Mesothelial cell of epicardium (in vitro differentiated cells): ENCODE results near the gene SLC25A22. TPM values are rescaled to one million over a fixed set of nuclear protein-coding genes. Genes with fewer than 3 reads are reported as not detected.

Source experiments
- DNase-seq, 2 experiments: peaks; one replicate each; pipeline ENCODE4 v3.0.0; 2021; ENCODE audit warnings: low spot score in 2 of 2; ENCODE audit not compliant: unreplicated experiment in 2 of 2
- H3K27ac Mint-ChIP-seq: 2 replicates; pipeline ENCODE4 v1.8.0; 2021; ENCODE audit warnings: mixed read lengths
- H3K27me3 Mint-ChIP-seq: 2 replicates; pipeline ENCODE4 v1.8.0; 2021; ENCODE audit warnings: low read depth, mixed read lengths
- H3K36me3 Mint-ChIP-seq: 2 replicates; pipeline ENCODE4 v1.8.0; 2021; ENCODE audit warnings: mixed read lengths
- H3K4me1 Mint-ChIP-seq: 2 replicates; pipeline ENCODE4 v1.8.0; 2021; ENCODE audit warnings: mixed read lengths
- H3K4me3 Mint-ChIP-seq: 2 replicates; pipeline ENCODE4 v1.8.0; 2021; ENCODE audit warnings: mild to moderate bottlenecking, moderate library complexity, mixed read lengths
- H3K9me3 Mint-ChIP-seq: 2 replicates; pipeline ENCODE4 v1.8.0; 2021; ENCODE audit warnings: mixed read lengths
- total RNA-seq: library from RNA; stranded (reverse); gene quantifications from 3 replicates; pipeline ENCODE4 v1.2.1, GENCODE V29; 2021
- TF ChIP-seq, protein P1 (sequence below): fragments of 200-600 bp; sonication (generic); IDR thresholded peaks from one replicate; pipeline ENCODE4 v1.5.0; 2021; ENCODE audit warnings: antibody characterized with exemption; ENCODE audit not compliant: unreplicated experiment

The SLC25A22 gene
- total RNA-seq, 1 donor from 2014 or later, result 34.3 TPM

DNA sequence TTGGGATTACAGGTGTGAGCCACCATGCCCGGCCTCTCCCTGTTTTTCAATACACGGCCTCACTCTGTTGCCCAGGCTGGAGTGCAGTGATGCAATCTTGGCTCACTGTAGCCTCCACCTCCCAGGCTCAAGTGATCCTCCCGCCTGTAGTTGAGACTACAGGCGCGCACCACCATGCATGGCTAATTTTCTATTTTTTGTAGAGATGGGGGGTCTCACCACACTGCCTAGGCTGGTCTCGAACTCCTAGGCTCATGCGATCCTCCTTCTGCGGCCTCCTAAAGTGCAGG, 32.3 kb downstream of the SLC25A22 start:
- DNase-seq, result no peak
- H3K27me3 Mint-ChIP-seq, result no peaks in the 10 kb centered on the region
- H3K9me3 Mint-ChIP-seq, result no peaks in the 10 kb centered on the region
- TF ChIP-seq, protein P1, sequence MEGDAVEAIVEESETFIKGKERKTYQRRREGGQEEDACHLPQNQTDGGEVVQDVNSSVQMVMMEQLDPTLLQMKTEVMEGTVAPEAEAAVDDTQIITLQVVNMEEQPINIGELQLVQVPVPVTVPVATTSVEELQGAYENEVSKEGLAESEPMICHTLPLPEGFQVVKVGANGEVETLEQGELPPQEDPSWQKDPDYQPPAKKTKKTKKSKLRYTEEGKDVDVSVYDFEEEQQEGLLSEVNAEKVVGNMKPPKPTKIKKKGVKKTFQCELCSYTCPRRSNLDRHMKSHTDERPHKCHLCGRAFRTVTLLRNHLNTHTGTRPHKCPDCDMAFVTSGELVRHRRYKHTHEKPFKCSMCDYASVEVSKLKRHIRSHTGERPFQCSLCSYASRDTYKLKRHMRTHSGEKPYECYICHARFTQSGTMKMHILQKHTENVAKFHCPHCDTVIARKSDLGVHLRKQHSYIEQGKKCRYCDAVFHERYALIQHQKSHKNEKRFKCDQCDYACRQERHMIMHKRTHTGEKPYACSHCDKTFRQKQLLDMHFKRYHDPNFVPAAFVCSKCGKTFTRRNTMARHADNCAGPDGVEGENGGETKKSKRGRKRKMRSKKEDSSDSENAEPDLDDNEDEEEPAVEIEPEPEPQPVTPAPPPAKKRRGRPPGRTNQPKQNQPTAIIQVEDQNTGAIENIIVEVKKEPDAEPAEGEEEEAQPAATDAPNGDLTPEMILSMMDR, result no peak
- H3K27ac Mint-ChIP-seq, result no peak overlapping the region
- no peaks in the 10 kb centered on the region for H3K4me1 Mint-ChIP-seq
- no peak overlapping the region for H3K4me3 Mint-ChIP-seq
- peaks cover 21% of the 10 kb centered on the region for H3K36me3 Mint-ChIP-seq

DNA sequence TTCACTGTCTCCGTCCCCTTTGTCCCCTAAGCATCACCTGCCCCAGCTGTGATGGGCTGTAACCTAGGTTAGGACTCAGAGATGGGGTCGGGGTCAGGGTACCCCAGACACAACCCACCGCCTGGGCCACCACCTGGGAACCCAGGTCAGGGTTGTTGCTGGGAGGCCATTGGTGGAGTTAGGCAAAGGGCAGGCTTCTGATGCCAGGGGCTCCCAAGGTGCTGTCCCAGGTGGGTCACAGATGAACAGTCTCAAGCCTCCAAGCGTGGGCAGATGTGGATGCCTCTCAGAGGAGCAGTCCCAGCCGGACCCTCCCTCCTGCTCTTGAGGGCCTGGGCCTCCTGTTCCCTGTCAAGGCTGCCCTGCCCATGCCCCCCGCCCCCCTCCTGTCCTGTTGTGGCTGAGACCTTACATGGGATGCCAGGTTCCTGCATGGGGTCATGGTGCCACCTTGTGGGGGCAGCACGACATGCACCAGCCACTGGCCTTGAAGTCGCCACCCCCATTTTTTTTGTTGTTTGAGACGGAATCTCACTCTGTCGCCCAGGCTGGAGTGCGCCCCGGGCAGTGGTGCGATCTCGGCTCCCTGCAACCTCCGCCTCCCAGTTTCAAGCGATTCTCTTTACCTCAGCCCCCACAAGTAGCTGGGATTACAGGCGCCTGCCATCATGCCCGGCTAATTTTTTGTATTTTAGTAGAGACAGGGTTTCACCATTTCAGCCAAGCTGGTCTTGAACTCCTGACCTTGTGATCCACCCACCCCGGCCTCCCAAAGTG, 32.9 kb downstream of the SLC25A22 start:
- no peaks in the 10 kb centered on the region for H3K9me3 Mint-ChIP-seq
- no peak overlapping the region for H3K4me3 Mint-ChIP-seq
- DNase-seq, result no peak
- H3K36me3 Mint-ChIP-seq, result peaks cover 21% of the 10 kb centered on the region
- H3K27ac Mint-ChIP-seq, result no peak overlapping the region
- TF ChIP-seq, protein P1, result peak; percentile 40
- no peaks in the 10 kb centered on the region for H3K27me3 Mint-ChIP-seq
- H3K4me1 Mint-ChIP-seq, result no peaks in the 10 kb centered on the region

DNA sequence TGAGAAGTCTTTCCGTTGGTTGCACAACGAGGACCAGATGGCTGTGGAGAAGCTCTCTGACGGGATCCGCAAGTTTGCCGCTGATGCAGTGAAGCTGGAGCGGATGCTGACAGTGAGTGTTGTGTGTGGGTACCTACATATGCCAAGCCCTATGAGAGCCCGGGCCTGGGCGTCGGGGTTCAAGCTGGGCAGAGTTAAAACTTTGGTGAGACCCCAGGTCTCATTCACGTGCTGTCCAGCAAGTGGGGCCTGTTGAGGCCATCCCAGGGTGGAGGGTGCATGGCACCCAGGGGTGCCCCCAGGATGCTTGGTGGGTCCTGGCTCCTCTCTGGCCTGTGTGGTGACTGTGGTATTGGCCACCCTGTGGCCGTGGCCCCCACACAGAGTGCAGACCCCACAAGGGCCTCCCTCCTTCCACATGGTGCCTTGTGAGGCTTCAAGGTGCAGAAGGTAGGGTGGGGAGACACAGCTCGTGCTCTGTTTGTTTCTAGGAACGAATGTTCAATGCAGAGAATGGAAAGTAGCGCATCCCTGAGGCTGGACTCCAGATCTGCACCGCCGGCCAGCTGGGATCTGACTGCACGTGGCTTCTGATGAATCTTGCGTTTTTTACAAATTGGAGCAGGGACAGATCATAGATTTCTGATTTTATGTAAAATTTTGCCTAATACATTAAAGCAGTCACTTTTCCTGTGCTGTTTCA, 33.6 kb downstream of the SLC25A22 start:
- Mint-ChIP-seq H3K36me3 (peaks cover 23% of the 10 kb centered on the region), H3K27ac (peak overlapping the region; percentile 52), H3K4me3 (no peak overlapping the region)

DNA sequence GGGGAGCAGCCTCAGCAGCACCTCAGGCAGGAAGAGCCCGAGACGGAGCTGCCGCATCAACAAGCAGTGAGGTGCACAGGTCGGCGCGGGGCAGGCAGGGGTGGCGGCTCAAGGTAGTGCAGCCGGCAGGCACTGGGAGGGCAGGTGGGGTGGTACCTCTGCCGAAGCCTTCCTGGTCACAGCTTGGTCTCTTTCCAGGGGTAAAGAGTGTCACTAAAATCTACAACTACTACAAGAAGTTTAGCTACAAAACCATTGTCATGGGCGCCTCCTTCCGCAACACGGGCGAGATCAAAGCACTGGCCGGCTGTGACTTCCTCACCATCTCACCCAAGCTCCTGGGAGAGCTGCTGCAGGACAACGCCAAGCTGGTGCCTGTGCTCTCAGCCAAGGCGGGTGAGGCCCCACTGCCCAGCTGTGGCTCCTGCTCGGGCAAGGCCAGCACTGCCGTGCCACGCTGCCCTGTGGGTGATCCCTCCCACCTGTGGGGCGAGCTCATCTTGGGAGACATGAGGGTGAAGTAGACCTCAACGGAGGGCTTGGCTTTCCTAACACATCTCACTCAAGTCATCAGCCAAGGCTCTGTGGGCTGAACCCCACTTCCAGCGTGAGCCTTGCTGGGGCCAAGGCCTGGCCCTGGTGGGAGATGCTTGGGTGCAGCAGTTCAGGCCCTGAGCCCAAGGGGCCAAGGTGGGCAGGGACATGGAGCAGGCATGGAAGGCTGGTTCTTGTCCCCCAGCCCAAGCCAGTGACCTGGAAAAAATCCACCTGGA, 34.3 kb downstream of the SLC25A22 start:
- Mint-ChIP-seq H3K27me3 (no peaks in the 10 kb centered on the region), H3K27ac (no peak overlapping the region), H3K4me3 (no peak overlapping the region), H3K9me3 (no peaks in the 10 kb centered on the region), H3K36me3 (peaks cover 23% of the 10 kb centered on the region), H3K4me1 (no peaks in the 10 kb centered on the region)
- TF ChIP-seq, protein P1, result no peak
- no peak for DNase-seq

More for the DNA sequence above, 33.6 kb downstream of the SLC25A22 start:
- DNase-seq, result no peak
- H3K9me3 Mint-ChIP-seq, result no peaks in the 10 kb centered on the region
- TF ChIP-seq, protein P1, result no peak
- H3K27me3 Mint-ChIP-seq, result no peaks in the 10 kb centered on the region
- no peaks in the 10 kb centered on the region for H3K4me1 Mint-ChIP-seq

DNA sequence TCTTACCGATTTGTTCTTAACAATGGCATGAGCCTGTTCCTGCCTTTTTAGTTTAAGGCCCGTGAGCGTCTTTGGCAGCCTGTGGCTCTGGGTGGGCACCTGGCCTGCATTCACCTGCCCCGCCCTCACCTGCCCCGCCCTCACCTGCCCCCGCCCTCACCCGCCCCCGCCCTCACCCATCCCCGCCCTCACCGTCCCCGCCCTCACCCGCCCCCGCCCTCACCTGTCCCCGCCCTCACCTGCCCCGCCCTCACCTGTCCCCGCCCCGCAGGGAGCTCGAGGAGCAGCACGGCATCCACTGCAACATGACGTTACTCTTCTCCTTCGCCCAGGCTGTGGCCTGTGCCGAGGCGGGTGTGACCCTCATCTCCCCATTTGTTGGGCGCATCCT, 35.0 kb downstream of the SLC25A22 start:
- no peaks in the 10 kb centered on the region for H3K27me3 Mint-ChIP-seq
- no peak overlapping the region for H3K27ac Mint-ChIP-seq

More for the DNA sequence above, 35.0 kb downstream of the SLC25A22 start:
- Mint-ChIP-seq H3K4me1 (no peaks in the 10 kb centered on the region), H3K4me3 (no peak overlapping the region), H3K36me3 (peaks cover 23% of the 10 kb centered on the region), H3K9me3 (no peaks in the 10 kb centered on the region)
- DNase-seq, result no peak
- TF ChIP-seq, protein P1, result no peak
